Lower lobe of right lung (tissue), 2 donors: ENCODE results near the gene HDLBP. TPM values are rescaled to one million over a fixed set of nuclear protein-coding genes. Genes with fewer than 3 reads are reported as not detected.

Experiments
- ATAC-seq, 2 donors: fragments of 200-7000 bp; cut with Tn5 transposase; one replicate each; pipeline ENCODE4 v1.9.1; 2020 to 2022; ENCODE audit warnings: mild to moderate bottlenecking in 2 of 2, moderate library complexity in 2 of 2
- DNase-seq: peaks from one replicate; pipeline ENCODE4 v3.0.0-alpha.2; 2020
- H3K27ac ChIP-seq: fragments of 200-600 bp; one replicate; pipeline ENCODE4 v1.8.0; 2022
- H3K27me3 ChIP-seq: fragments of 200-600 bp; one replicate; pipeline ENCODE4 v1.8.0; 2022; ENCODE audit warnings: low read depth
- H3K36me3 ChIP-seq: fragments of 200-600 bp; one replicate; pipeline ENCODE4 v1.8.0; 2022; ENCODE audit warnings: mild to moderate bottlenecking
- H3K4me1 ChIP-seq: fragments of 200-600 bp; one replicate; pipeline ENCODE4 v1.8.0; 2022
- H3K4me3 ChIP-seq: fragments of 200-600 bp; one replicate; pipeline ENCODE4 v1.8.0; 2022; ENCODE audit warnings: mild to moderate bottlenecking
- H3K9me3 ChIP-seq: fragments of 200-600 bp; one replicate; pipeline ENCODE4 v1.8.0; 2022
- intact Hi-C: fragments of 100-400 bp; cut with DNase I; formaldehyde crosslinking; loops from one replicate; pipeline ENCODE4 v1.11.0; 2022
- long read RNA-seq: library from polyadenylated mRNA; unstranded; transcript quantifications from one replicate; pipeline ENCODE4 v2.0.0, GENCODE V29; 2021
- total RNA-seq: library from RNA; stranded (reverse); fragmentation: NEBNext Ultra II Directional; extraction: Animal tissue kit (Norgen Biotek cat#: 25700); gene quantifications from one replicate; pipeline ENCODE4 v1.2.1, GENCODE V29; 2021
- TF ChIP-seq, protein P1 (sequence below): fragments of 200-600 bp; IDR thresholded peaks from one replicate; pipeline ENCODE4 v1.8.0; 2022; ENCODE audit warnings: antibody characterized with exemption, mild to moderate bottlenecking
- donor health status: DM: no; HTN: yes; CAD: no; lungs with severe emphysema.

HDLBP gene, protein sequence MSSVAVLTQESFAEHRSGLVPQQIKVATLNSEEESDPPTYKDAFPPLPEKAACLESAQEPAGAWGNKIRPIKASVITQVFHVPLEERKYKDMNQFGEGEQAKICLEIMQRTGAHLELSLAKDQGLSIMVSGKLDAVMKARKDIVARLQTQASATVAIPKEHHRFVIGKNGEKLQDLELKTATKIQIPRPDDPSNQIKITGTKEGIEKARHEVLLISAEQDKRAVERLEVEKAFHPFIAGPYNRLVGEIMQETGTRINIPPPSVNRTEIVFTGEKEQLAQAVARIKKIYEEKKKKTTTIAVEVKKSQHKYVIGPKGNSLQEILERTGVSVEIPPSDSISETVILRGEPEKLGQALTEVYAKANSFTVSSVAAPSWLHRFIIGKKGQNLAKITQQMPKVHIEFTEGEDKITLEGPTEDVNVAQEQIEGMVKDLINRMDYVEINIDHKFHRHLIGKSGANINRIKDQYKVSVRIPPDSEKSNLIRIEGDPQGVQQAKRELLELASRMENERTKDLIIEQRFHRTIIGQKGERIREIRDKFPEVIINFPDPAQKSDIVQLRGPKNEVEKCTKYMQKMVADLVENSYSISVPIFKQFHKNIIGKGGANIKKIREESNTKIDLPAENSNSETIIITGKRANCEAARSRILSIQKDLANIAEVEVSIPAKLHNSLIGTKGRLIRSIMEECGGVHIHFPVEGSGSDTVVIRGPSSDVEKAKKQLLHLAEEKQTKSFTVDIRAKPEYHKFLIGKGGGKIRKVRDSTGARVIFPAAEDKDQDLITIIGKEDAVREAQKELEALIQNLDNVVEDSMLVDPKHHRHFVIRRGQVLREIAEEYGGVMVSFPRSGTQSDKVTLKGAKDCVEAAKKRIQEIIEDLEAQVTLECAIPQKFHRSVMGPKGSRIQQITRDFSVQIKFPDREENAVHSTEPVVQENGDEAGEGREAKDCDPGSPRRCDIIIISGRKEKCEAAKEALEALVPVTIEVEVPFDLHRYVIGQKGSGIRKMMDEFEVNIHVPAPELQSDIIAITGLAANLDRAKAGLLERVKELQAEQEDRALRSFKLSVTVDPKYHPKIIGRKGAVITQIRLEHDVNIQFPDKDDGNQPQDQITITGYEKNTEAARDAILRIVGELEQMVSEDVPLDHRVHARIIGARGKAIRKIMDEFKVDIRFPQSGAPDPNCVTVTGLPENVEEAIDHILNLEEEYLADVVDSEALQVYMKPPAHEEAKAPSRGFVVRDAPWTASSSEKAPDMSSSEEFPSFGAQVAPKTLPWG (N-terminal part only)
- total RNA-seq, result 387 TPM
- long read RNA-seq, full-length matches to known transcripts, result 266 of 508 reads
- long read RNA-seq, partial matches to known transcripts, result 178 of 508 reads
- long read RNA-seq, other reads (novel, unspliced or antisense), result 64 of 508 reads

DNA sequence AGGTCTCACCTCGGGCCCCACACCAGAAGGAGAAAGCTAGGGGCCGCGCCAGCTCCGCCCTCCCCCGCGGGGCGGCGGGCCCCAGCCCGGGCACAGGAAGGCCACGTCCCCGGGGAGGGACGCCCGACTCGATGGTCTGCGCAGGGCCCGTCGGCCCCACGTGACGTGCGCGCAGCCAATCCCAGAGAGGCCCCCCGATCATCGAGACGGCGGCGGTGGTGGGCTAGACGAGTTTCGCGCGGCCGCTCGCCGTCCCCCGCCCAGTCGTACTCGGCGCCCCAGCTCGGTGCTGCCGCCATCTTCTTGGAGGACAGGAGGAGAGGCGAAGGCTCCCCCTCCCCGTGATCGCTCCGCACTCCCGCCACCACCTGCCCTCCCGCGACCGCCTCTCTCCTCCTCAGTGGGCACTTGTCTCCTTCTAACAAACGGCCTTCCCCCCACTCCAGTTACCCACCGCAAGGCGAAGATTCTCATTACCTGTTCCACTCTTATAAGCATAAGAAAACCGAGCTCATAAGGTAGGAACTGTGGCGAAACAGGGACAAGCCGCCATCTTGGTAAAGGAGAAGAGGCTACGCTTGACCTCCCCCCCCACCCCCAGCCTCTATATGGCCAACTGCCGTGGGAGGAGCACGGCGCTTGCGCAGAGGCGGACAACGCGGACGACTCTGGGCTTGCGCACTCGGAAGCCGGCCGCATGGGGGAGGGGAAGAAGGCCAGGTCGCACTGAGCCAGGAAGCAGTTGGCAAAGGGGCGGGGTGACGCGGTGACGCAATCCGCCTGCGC is at the start of gene HDLBP:
Gene HDLBP (minus strand): TSS at position 580 of the 786 bp plus-strand sequence. CDS start 48,803 bp downstream, outside the sequence.
- peak within 1 kb of the TSS; percentile 93 for H3K4me3 ChIP-seq
- no peaks in the 10 kb centered on the region for H3K27me3 ChIP-seq
- H3K4me1 ChIP-seq, result peaks cover 61% of the 10 kb centered on the region
- ATAC-seq (peak; percentile 95 to 97), DNase-seq (peak; percentile 100)
- peak within 1 kb of the TSS; percentile 98 for H3K27ac ChIP-seq
- H3K9me3 ChIP-seq, result no peaks in the 10 kb centered on the region
- no peaks in the 10 kb centered on the region for H3K36me3 ChIP-seq
- TF ChIP-seq, protein P1, sequence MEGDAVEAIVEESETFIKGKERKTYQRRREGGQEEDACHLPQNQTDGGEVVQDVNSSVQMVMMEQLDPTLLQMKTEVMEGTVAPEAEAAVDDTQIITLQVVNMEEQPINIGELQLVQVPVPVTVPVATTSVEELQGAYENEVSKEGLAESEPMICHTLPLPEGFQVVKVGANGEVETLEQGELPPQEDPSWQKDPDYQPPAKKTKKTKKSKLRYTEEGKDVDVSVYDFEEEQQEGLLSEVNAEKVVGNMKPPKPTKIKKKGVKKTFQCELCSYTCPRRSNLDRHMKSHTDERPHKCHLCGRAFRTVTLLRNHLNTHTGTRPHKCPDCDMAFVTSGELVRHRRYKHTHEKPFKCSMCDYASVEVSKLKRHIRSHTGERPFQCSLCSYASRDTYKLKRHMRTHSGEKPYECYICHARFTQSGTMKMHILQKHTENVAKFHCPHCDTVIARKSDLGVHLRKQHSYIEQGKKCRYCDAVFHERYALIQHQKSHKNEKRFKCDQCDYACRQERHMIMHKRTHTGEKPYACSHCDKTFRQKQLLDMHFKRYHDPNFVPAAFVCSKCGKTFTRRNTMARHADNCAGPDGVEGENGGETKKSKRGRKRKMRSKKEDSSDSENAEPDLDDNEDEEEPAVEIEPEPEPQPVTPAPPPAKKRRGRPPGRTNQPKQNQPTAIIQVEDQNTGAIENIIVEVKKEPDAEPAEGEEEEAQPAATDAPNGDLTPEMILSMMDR, result peak; percentile 29
- intact Hi-C loops, result no loop called here

DNA sequence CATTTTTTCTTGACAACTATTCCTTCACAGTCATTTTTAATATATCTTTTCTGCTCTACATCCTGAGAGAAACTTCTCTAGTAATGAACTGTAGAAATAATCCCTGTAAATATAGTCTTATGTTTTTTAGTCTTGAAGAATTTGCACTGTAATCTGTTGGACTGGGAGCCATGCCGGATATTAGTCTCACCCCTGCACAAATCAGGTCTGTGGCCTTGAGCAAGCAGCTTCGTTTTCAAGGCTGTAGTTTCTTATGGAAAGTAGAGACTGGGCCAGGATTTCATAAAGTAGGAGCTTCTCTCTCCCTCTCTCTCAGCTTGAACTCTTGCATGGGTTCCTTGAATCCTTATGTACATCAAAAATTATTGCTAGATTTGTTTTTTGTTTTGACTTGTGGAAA is 49.3 kb upstream of the HDLBP start:
- TF ChIP-seq, protein P1, result no peak
- no peaks in the 10 kb centered on the region for H3K27me3 ChIP-seq
- H3K36me3 ChIP-seq, result no peaks in the 10 kb centered on the region
- H3K4me3 ChIP-seq, result no peak overlapping the region
- ATAC-seq (no peak), DNase-seq (no peak)
- no peak overlapping the region for H3K27ac ChIP-seq
- peaks cover 29% of the 10 kb centered on the region for H3K4me1 ChIP-seq
- no peaks in the 10 kb centered on the region for H3K9me3 ChIP-seq
- intact Hi-C loops, result no loop called here

DNA sequence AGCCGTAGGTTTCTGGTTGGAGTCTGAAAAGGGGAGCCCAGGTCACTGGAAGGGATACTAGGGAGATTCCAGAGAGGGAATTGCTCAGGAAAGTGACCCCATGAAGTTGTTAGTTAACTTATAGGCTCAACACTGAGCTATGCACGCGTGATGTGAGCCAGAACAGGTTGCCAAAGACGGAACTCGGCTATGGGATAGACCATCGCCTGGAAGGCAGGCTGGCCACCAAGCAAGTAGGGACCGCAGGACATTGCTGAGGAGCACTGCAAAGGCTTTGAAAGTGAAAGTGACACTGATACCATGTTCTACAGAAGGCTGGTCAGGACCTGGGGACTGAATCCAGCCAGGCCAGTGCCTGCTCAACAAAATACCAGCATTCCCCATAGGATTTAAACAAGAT is 48.0 kb upstream of the HDLBP start:
- no peaks in the 10 kb centered on the region for H3K27me3 ChIP-seq
- H3K4me1 ChIP-seq, result peaks cover 43% of the 10 kb centered on the region
- no peak overlapping the region for H3K4me3 ChIP-seq
- TF ChIP-seq, protein P1, result no peak
- H3K36me3 ChIP-seq, result no peaks in the 10 kb centered on the region
- H3K27ac ChIP-seq, result peak overlapping the region; percentile 0
- ATAC-seq (peak; percentile 54 to 64), DNase-seq (no peak)
- intact Hi-C loops, result no loop called here
- H3K9me3 ChIP-seq, result no peaks in the 10 kb centered on the region

DNA sequence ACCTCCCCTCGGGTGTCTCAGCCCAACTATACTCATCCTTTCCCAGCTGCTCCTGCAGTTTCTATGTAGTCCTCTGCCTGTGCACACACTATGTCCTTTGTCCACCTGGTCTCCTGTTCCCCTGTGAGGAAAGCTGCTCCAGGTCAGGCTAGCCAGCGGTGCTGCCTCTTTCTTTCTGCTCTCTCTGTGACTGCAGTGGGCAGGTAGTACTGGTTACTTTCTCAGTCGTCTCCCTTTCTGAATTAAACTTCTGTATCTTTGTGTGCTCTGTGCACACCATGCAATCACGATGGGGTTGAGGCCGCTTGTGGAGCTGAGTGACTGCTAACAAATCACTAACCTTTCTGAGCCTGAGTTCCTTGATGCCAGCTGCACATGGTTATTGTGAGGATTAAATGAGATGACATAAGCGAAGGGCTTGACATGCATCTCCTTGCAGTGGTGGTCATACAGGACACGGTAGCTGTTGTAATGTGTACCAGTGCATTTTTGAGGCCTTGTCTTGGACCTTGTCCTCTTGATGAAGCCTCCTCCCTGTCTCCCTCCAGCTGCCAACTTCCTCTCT is 44.1 kb upstream of the HDLBP start:
- peaks cover 2% of the 10 kb centered on the region for H3K36me3 ChIP-seq
- no peak for ATAC-seq
- H3K4me1 ChIP-seq, result peaks cover 58% of the 10 kb centered on the region
- intact Hi-C loops, result no loop called here
- DNase-seq, result no peak
- H3K9me3 ChIP-seq, result no peaks in the 10 kb centered on the region
- TF ChIP-seq, protein P1, result no peak
- H3K27ac ChIP-seq, result no peak overlapping the region
- no peak overlapping the region for H3K4me3 ChIP-seq
- no peaks in the 10 kb centered on the region for H3K27me3 ChIP-seq
